HEK293T (cell line): ENCODE results near the gene CIPC.

Source experiments
- BHLHE40 ChIP-seq: fragments of 450-650 bp; IDR thresholded peaks from 2 replicates; pipeline ENCODE4 v1.6.1; 2016; ENCODE audit warnings: mild to moderate bottlenecking, moderate library complexity, borderline replicate concordance
- CTBP1 ChIP-seq: fragments of 450-650 bp; IDR thresholded peaks from 2 replicates; pipeline ENCODE4 v1.6.1; 2016; ENCODE audit warnings: borderline replicate concordance
- ELF4 ChIP-seq: fragments of 450-650 bp; IDR thresholded peaks from 2 replicates; pipeline ENCODE4 v1.6.1; 2017; ENCODE audit warnings: antibody characterized with exemption
- FOXM1 ChIP-seq: fragments of 450-650 bp; IDR thresholded peaks from 2 replicates; pipeline ENCODE4 v1.6.1; 2017; ENCODE audit warnings: mild to moderate bottlenecking, borderline replicate concordance
- LEF1 ChIP-seq: fragments of 450-650 bp; IDR thresholded peaks from 2 replicates; pipeline ENCODE4 v1.6.1; 2017; ENCODE audit warnings: mild to moderate bottlenecking, borderline replicate concordance
- PKNOX1 ChIP-seq: fragments of 450-650 bp; IDR thresholded peaks from 2 replicates; pipeline ENCODE4 v1.6.1; 2016
- SP1 ChIP-seq: fragments of 450-650 bp; IDR thresholded peaks from 2 replicates; pipeline ENCODE4 v1.6.1; 2017
- TARDBP ChIP-seq: fragments of 450-650 bp; IDR thresholded peaks from 2 replicates; pipeline ENCODE4 v1.6.1; 2016

- TF ChIP-seq FOXM1 (no peak), CTBP1 (no peak), SP1 (no peak), PKNOX1 (no peak), TARDBP (no peak), BHLHE40 (no peak), LEF1 (no peak), ELF4 (no peak)
These were observed 3.3 kb upstream of the CIPC start for GRCh38 chr14:77094672-77095284.
